Heart left ventricle (tissue), 16 donors: Measurements from ENCODE around the gene TGM4. TPM values are rescaled to one million over a fixed set of nuclear protein-coding genes. Genes with fewer than 3 reads are reported as not detected.

Experiments
- ATAC-seq, 4 donors: fragments of 200-7000 bp; cut with Tn5 transposase; one replicate each; pipeline ENCODE4 v1.9.1; 2020 to 2022; ENCODE audit warnings: moderate library complexity in 4 of 4, mild to moderate bottlenecking in 3 of 4, moderate number of reproducible peaks in 1 of 4
- DNase-seq, 5 donors: peaks; one replicate each; pipeline ENCODE4 v3.0.0-alpha.2; 2020
- H3K27ac ChIP-seq, 12 donors: fragments of 200-600 bp; sonication (generic) in 4 of 12; one replicate each; pipeline versions ENCODE4 v1.5.0 to v1.8.0; 2016 to 2022; ENCODE audit warnings: mild to moderate bottlenecking in 2 of 12
- H3K27me3 ChIP-seq, 9 donors: fragments of 200-600 bp; sonication (generic) in 2 of 9; one replicate each; pipeline versions ENCODE4 v1.5.1 to v1.8.0; 2016 to 2022; ENCODE audit warnings: mild to moderate bottlenecking in 3 of 9
- H3K36me3 ChIP-seq, 9 donors: fragments of 200-600 bp; sonication (generic) in 2 of 9; one replicate each; pipeline versions ENCODE4 v1.5.0 to v1.8.0; 2018 to 2022; ENCODE audit warnings: mild to moderate bottlenecking in 2 of 9
- H3K4me1 ChIP-seq, 12 donors: fragments of 200-600 bp; sonication (generic) in 4 of 12; one replicate each; pipeline versions ENCODE4 v1.5.0 to v1.8.0; 2016 to 2022; ENCODE audit warnings: mild to moderate bottlenecking in 3 of 12
- H3K4me3 ChIP-seq, 12 donors: fragments of 200-600 bp; sonication (generic) in 4 of 12; one replicate each; pipeline versions ENCODE4 v1.5.0 to v1.8.0; 2017 to 2022; ENCODE audit warnings: mild to moderate bottlenecking in 9 of 12, moderate library complexity in 4 of 12
- H3K9me3 ChIP-seq, 12 donors: fragments of 200-600 bp; sonication (generic) in 4 of 12; one replicate each; pipeline versions ENCODE4 v1.5.0 to v1.8.0; 2016 to 2022; ENCODE audit warnings: mild to moderate bottlenecking in 1 of 12
- POLR2A ChIP-seq, 2 donors: fragments of 450-650 bp; IDR thresholded peaks; one replicate each; pipeline ENCODE4 v1.6.1; 2017; ENCODE audit warnings: antibody characterized with exemption in 2 of 2, mild to moderate bottlenecking in 2 of 2, moderate library complexity in 2 of 2
- WGBS, 4 donors: extraction: QIAGEN DNeasy Blood & Tissue Kit in 2 of 4; methylation state at CpG; one replicate each; pipeline versions ENCODE4 v1.1.5 to v1.1.7; 2013 to 2018; 5-methylcytosine and 5-hydroxymethylcytosine counted together
- intact Hi-C, 10 donors: fragments of 100-400 bp; cut with DNase I; formaldehyde crosslinking; loops; one replicate each; pipeline versions ENCODE4 v1.11.1 to v1.14.2; 2022
- polyA plus RNA-seq, 2 donors: library from polyadenylated mRNA; stranded (reverse); fragments of 200-250 nt; gene quantifications; one replicate each; pipeline ENCODE4 v1.2.3, GENCODE V29; 2013
- total RNA-seq, 9 donors: library from RNA; depleted of rRNA in 2 of 9; stranded (reverse); fragments of >200 nt in 2 of 9; fragmentation: NEBNext Ultra II Directional in 3 of 9; extraction: Animal tissue kit (Norgen Biotek cat#: 25700) in 3 of 9; gene quantifications; one replicate each; pipeline versions ENCODE4 v1.1.0 to v1.2.4, GENCODE V29; 2016 to 2023
- TF ChIP-seq, protein P1 (sequence below), 12 donors: fragments of 200-600 bp; sonication (generic) in 4 of 12; IDR thresholded peaks; one replicate each; pipeline versions ENCODE4 v1.5.0 to v1.8.0; 2018 to 2022; ENCODE audit warnings: antibody characterized with exemption in 12 of 12, mild to moderate bottlenecking in 5 of 12
- donor health status: ischemic (EF 13 %, LVEDD 7.1; RV severe dilation, severe dysfunction).
- donor health status: healthy with polysubstance abuse.
- donor health status: DM: no; HTN: yes; CAD: no.
- donor health status: DM: no; HTN: no; CAD: no.
- donor health status: ischemic (EF 25% LVEDD 6.9; RV normal size, moderate dysfunction).
- donor health status: ischemic (EF 25% LVEDD 5.7; RV mildly dilated, moderate dysfunction).
- donor health status: healthy.
- donor health status: DM: yes; HTN: yes; CAD: no.
- donor health status: ischemic (EF 35%, LVEDD 5.7; RV mildly dilated, moderate dysfunction).
- donor health status: nonischemic (EF 11% LVEDD 7.7; RV severe dilation, severe dysfunction).
- donor health status: DM: yes; HTN: yes; CAD: no.
- donor health status: PGD.
- donor health status: ischemic (EF 29% LVEDD 5.4; RV normal size, mild dysfunction).
- donor health status: nonischemic (EF 23%, LVEDD 6.1; RV moderate dilation, normal function).

Gene TGM4
- total and polyA plus RNA-seq, 11 donors, result 0.66 TPM; not detected in 10

DNA sequence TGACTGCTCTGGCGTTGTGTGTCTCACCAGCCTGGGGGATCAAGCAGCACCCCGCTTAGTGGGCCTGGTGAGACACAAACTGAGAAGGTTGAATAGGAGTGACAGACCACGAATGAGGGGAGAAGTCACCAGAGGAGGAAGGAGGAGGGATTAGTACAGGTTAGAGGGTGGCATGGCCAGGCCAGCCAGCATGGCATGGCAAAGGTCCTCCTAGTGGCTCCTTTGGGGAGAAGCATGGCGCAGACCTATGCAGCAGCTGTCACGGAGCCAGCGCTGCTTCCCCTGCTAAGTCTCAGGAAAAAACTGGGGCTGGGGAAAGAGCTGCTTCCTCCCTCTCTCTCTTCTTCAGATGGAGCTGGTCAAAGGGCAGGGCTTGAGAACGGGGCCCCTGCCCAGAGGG lies 53.0 kb downstream of the TGM4 start:
- no peaks in the 10 kb centered on the region for H3K9me3 ChIP-seq
- H3K4me1 ChIP-seq, result peaks cover 0 to 16% (median 6%) of the 10 kb centered on the region in 12 donors
- peaks cover 0 to 79% (median 65%) of the 10 kb centered on the region in 9 donors for H3K36me3 ChIP-seq
- no peaks in the 10 kb centered on the region for H3K27me3 ChIP-seq
- no peak overlapping the region for H3K27ac ChIP-seq
- DNase-seq (no peak), ATAC-seq (no peak)
- intact Hi-C loops, result no loop called here
- 91 to 96% (median 94%) methylated on average over 7 of the region's 7 CpGs for WGBS, 4 donors
- TF ChIP-seq, protein P1, sequence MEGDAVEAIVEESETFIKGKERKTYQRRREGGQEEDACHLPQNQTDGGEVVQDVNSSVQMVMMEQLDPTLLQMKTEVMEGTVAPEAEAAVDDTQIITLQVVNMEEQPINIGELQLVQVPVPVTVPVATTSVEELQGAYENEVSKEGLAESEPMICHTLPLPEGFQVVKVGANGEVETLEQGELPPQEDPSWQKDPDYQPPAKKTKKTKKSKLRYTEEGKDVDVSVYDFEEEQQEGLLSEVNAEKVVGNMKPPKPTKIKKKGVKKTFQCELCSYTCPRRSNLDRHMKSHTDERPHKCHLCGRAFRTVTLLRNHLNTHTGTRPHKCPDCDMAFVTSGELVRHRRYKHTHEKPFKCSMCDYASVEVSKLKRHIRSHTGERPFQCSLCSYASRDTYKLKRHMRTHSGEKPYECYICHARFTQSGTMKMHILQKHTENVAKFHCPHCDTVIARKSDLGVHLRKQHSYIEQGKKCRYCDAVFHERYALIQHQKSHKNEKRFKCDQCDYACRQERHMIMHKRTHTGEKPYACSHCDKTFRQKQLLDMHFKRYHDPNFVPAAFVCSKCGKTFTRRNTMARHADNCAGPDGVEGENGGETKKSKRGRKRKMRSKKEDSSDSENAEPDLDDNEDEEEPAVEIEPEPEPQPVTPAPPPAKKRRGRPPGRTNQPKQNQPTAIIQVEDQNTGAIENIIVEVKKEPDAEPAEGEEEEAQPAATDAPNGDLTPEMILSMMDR (IDR thresholded peaks at IDR 0.05), result no peak
- no peak for TF ChIP-seq POLR2A (IDR thresholded peaks at IDR 0.05)
- H3K4me3 ChIP-seq, result no peak overlapping the region

DNA sequence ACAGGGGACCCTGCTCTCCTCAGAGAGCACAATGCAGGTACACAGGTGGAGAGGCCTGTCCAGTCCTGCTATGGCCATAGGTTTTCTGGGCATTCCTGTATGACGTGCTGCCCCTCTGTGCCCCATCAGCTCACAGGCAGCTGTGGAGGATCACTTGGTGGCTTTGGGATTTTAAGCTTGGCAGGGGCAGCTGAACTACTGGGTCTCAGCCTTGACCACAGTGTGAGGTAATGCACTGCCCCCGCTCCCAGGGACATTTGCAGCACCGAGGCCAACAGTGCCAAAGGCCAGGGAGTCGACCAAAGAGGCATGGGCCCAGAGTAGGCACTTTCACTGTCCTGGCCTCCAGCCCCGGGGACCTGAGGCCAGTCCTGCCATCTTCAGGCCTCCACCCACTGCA lies 55.4 kb downstream of the TGM4 start:
- Histone ChIP-seq H3K36me3 (peaks cover 0 to 91% (median 77%) of the 10 kb centered on the region in 9 donors), H3K9me3 (no peaks in the 10 kb centered on the region), H3K4me3 (no peak overlapping the region), H3K4me1 (peaks cover 0 to 9% (median 0%) of the 10 kb centered on the region in 12 donors), H3K27ac (no peak overlapping the region), H3K27me3 (no peaks in the 10 kb centered on the region)
- ATAC-seq, result no peak
- DNase-seq, result no peak
- intact Hi-C loops, result no loop called here
- TF ChIP-seq POLR2A (IDR thresholded peaks at IDR 0.05), result no peak
- TF ChIP-seq, protein P1 (IDR thresholded peaks at IDR 0.05), result no peak
- WGBS, 4 donors, result 89 to 95% (median 93%) methylated on average over 3 to 5 of the region's 5 CpGs

DNA sequence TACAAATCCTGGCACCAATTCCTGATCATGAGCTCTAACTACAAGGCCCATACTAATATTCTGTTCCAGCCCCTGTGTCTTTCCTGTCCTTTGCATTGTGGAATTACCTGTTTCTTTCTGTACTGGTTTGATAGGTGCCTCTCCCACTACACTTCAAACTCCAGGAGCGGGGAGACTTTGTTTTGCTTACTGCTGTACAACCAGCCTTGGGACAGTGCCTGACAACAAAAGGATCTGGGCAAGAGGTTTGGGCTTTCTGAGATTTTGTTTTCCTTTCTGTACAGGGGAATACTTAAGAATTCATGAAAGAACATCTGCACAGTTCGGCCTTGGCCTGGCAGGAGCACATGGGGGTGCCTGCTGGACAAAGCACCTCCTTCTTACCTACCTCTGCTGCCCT lies 56.5 kb downstream of the TGM4 start:
- no peak for DNase-seq
- no peak for ATAC-seq
- Histone ChIP-seq H3K36me3 (peaks cover 0 to 87% (median 73%) of the 10 kb centered on the region in 9 donors), H3K4me1 (peaks cover 0 to 7% (median 0%) of the 10 kb centered on the region in 12 donors), H3K9me3 (no peaks in the 10 kb centered on the region), H3K4me3 (no peak overlapping the region), H3K27ac (no peak overlapping the region), H3K27me3 (no peaks in the 10 kb centered on the region)
- intact Hi-C loops, result no loop called here
- WGBS, 4 donors, result 94 to 100% (median 98%) methylated on average over 2 of the region's 2 CpGs
- TF ChIP-seq, protein P1 (IDR thresholded peaks at IDR 0.05), result no peak
- TF ChIP-seq POLR2A (IDR thresholded peaks at IDR 0.05), result no peak

DNA sequence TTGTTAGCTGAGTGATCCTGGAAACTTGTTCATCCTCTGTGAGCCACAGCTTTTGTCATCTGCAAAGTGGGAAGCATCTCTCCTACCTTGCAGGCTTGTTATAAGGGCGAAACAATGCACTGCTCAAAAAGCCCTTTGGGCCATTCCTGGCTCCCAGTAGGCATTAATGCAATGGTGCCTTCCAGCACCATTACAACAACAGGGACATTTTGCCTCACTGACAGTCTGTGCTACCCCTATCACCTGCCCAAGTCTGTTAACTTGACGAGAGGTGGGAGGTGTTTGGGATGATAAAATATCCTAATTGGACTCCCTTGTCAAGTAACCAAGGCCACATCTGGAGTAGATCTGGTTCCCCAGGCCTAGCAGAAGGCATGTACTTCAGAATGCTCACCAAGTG lies 57.4 kb downstream of the TGM4 start:
- H3K4me1 ChIP-seq, result peaks cover 0 to 7% (median 0%) of the 10 kb centered on the region in 12 donors
- 82 to 92% (median 84%) methylated on average over 2 of the region's 2 CpGs for WGBS, 4 donors
- intact Hi-C loops, result no loop called here
- no peak for TF ChIP-seq POLR2A (IDR thresholded peaks at IDR 0.05)
- TF ChIP-seq, protein P1 (IDR thresholded peaks at IDR 0.05), result no peak
- H3K4me3 ChIP-seq, result no peak overlapping the region
- no peaks in the 10 kb centered on the region for H3K27me3 ChIP-seq
- no peak for ATAC-seq
- no peak overlapping the region for H3K27ac ChIP-seq
- peaks cover 0 to 79% (median 68%) of the 10 kb centered on the region in 9 donors for H3K36me3 ChIP-seq
- DNase-seq, result no peak
- no peaks in the 10 kb centered on the region for H3K9me3 ChIP-seq
